Neural progenitor cell (in vitro differentiated cells): ENCODE results near the gene MYMX. TPM values are rescaled to one million over a fixed set of nuclear protein-coding genes. Genes with fewer than 3 reads are reported as not detected.

ENCODE experiments used
- DNase-seq: peaks from one replicate; pipeline ENCODE4 v3.0.0-alpha.2; 2016; ENCODE audit warnings: low spot score
- H2AFZ ChIP-seq: fragments of 200-600 bp; sonication (generic); replicated peaks from 2 replicates; pipeline ENCODE4 v1.6.1; 2016; ENCODE audit warnings: antibody characterized with exemption
- H3F3A ChIP-seq: fragments of 200-600 bp; sonication (generic); 2 replicates; pipeline ENCODE4 v1.6.1; 2016; ENCODE audit warnings: antibody characterized with exemption, low read depth
- H3K27ac ChIP-seq: fragments of 200-600 bp; sonication (generic); 2 replicates; pipeline ENCODE4 v1.5.1; 2016; ENCODE audit warnings: mild to moderate bottlenecking
- H3K27me3 ChIP-seq: fragments of 200-600 bp; sonication (generic); 2 replicates; pipeline ENCODE4 v1.6.1; 2016; ENCODE audit warnings: mild to moderate bottlenecking, moderate library complexity
- H3K36me3 ChIP-seq: fragments of 200-600 bp; sonication (generic); 2 replicates; pipeline ENCODE4 v1.5.1; 2016
- H3K4me1 ChIP-seq: fragments of 200-600 bp; sonication (generic); 2 replicates; pipeline ENCODE4 v1.6.1; 2016; ENCODE audit warnings: mixed run types
- H3K4me2 ChIP-seq: fragments of 200-600 bp; sonication (generic); 2 replicates; pipeline ENCODE4 v1.6.1; 2016
- H3K4me3 ChIP-seq: fragments of 200-600 bp; sonication (generic); 2 replicates; pipeline ENCODE4 v1.5.1; 2016
- H3K79me2 ChIP-seq: fragments of 200-600 bp; sonication (generic); 2 replicates; pipeline ENCODE4 v1.6.1; 2016; ENCODE audit warnings: low read depth
- H3K9ac ChIP-seq: fragments of 200-600 bp; sonication (generic); 2 replicates; pipeline ENCODE4 v1.6.1; 2016
- H3K9me3 ChIP-seq: fragments of 200-600 bp; sonication (generic); 2 replicates; pipeline ENCODE4 v1.5.1; 2016; ENCODE audit warnings: low read depth
- H4K20me1 ChIP-seq: fragments of 200-600 bp; sonication (generic); 2 replicates; pipeline ENCODE4 v1.6.1; 2016; ENCODE audit warnings: low read depth
- H3K27ac Mint-ChIP-seq: 3 replicates; pipeline ENCODE4 v1.8.0; 2021; ENCODE audit warnings: mixed read lengths
- H3K27me3 Mint-ChIP-seq: 2 replicates; pipeline ENCODE4 v1.8.0; 2022; ENCODE audit warnings: low read depth, mild to moderate bottlenecking, inconsistent platforms, moderate library complexity, mixed read lengths; ENCODE audit not compliant: insufficient read depth
- H3K36me3 Mint-ChIP-seq: 3 replicates; pipeline ENCODE4 v1.8.0; 2021; ENCODE audit warnings: mixed read lengths
- H3K4me1 Mint-ChIP-seq: 3 replicates; pipeline ENCODE4 v1.8.0; 2021; ENCODE audit warnings: mixed read lengths
- H3K4me3 Mint-ChIP-seq: 3 replicates; pipeline ENCODE4 v1.8.0; 2021; ENCODE audit warnings: mild to moderate bottlenecking, moderate library complexity, mixed read lengths
- H3K9me3 Mint-ChIP-seq: 3 replicates; pipeline ENCODE4 v1.8.0; 2020; ENCODE audit warnings: mixed read lengths
- CTCF ChIP-seq: fragments of 200-600 bp; sonication (generic); IDR thresholded peaks from 2 replicates; pipeline ENCODE4 v1.5.1; 2017; ENCODE audit warnings: antibody characterized with exemption, mild to moderate bottlenecking
- EZH2 ChIP-seq: fragments of 200-600 bp; sonication (generic); IDR thresholded peaks from 2 replicates; pipeline ENCODE4 v1.6.1; 2017; ENCODE audit warnings: antibody characterized with exemption, mild to moderate bottlenecking, moderate library complexity
- EZH2phosphoT487 ChIP-seq: fragments of 200-600 bp; sonication (generic); IDR thresholded peaks from 2 replicates; pipeline ENCODE4 v1.6.1; 2017; ENCODE audit warnings: antibody characterized with exemption
- total RNA-seq: library from RNA; depleted of rRNA; stranded (reverse); fragments of >200 nt; gene quantifications from 2 replicates; pipeline ENCODE4 v1.2.3, GENCODE V29; 2015; ENCODE audit warnings: low replicate concordance

The MYMX gene
- total RNA-seq, 1 donor from 2014 or later, result 0.54 TPM

- Mint-ChIP-seq H3K4me1 (peaks cover 35% of the 10 kb centered on the region), H3K36me3 (peaks cover 18% of the 10 kb centered on the region), H3K27ac (peak within 1 kb of the TSS; percentile 96), H3K27me3 (peaks cover 10% of the 10 kb centered on the region), H3K9me3 (no peaks in the 10 kb centered on the region), H3K4me3 (peak within 1 kb of the TSS; percentile 91)
- Histone ChIP-seq H3K4me1 (peaks cover 10% of the 10 kb centered on the region), H3K9ac (peak within 1 kb of the TSS; percentile 82), H3K79me2 (peaks cover 43% of the 10 kb centered on the region), H3K4me2 (peak within 1 kb of the TSS; percentile 99), H3K36me3 (peaks cover 6% of the 10 kb centered on the region), H4K20me1 (peaks cover 45% of the 10 kb centered on the region), H3K27me3 (no peaks in the 10 kb centered on the region), H3K4me3 (peak within 1 kb of the TSS; percentile 96), H3F3A (peaks cover 57% of the 10 kb centered on the region), H3K27ac (peak within 1 kb of the TSS; percentile 93), H3K9me3 (no peaks in the 10 kb centered on the region), H2AFZ (peak within 1 kb of the TSS; percentile 96)
- peak; percentile 93 for DNase-seq
- TF ChIP-seq CTCF (peak; percentile 70), EZH2phosphoT487 (no peak)
These were observed 40.5 kb downstream of the MYMX start, which contains the start of gene SLC35B2 for GRCh38 chr6:44257025-44257752. TSS of gene SLC35B2 (minus strand) at chr6:44257528. CDS start at chr6:44257410, 118 bp downstream.

- Histone ChIP-seq H3K27ac (no peak overlapping the region), H3K79me2 (peaks cover 37% of the 10 kb centered on the region), H3K36me3 (peaks cover 5% of the 10 kb centered on the region), H3K4me2 (peak overlapping the region; percentile 99), H3F3A (peaks cover 50% of the 10 kb centered on the region), H3K9me3 (no peaks in the 10 kb centered on the region), H3K9ac (no peak overlapping the region), H3K4me3 (peak overlapping the region; percentile 96), H3K27me3 (no peaks in the 10 kb centered on the region), H4K20me1 (peaks cover 38% of the 10 kb centered on the region), H3K4me1 (peaks cover 10% of the 10 kb centered on the region), H2AFZ (peak overlapping the region; percentile 68)
- Mint-ChIP-seq H3K27ac (peak overlapping the region; percentile 96), H3K4me1 (peaks cover 40% of the 10 kb centered on the region), H3K27me3 (peaks cover 10% of the 10 kb centered on the region), H3K9me3 (no peaks in the 10 kb centered on the region), H3K36me3 (peaks cover 15% of the 10 kb centered on the region), H3K4me3 (peak overlapping the region; percentile 87)
- TF ChIP-seq CTCF (no peak), EZH2 (no peak), EZH2phosphoT487 (no peak)
- no peak for DNase-seq
These were observed 41.1 kb downstream of the MYMX start for GRCh38 chr6:44257753-44258324.

- peaks cover 14% of the 10 kb centered on the region for H3K4me1 ChIP-seq
- H3K4me2 ChIP-seq, result peak overlapping the region; percentile 99
- peaks cover 33% of the 10 kb centered on the region for H4K20me1 ChIP-seq
- no peak for DNase-seq
- H3K36me3 Mint-ChIP-seq, result peaks cover 10% of the 10 kb centered on the region
- peaks cover 10% of the 10 kb centered on the region for H3K27me3 Mint-ChIP-seq
- H3K4me3 Mint-ChIP-seq, result peak overlapping the region; percentile 87
- no peak overlapping the region for H3K27ac Mint-ChIP-seq
- H3K36me3 ChIP-seq, result peaks cover 5% of the 10 kb centered on the region
- no peak for TF ChIP-seq EZH2phosphoT487
- no peak for TF ChIP-seq EZH2
- no peak for TF ChIP-seq CTCF
- H3K4me1 Mint-ChIP-seq, result peaks cover 43% of the 10 kb centered on the region
- H3F3A ChIP-seq, result peaks cover 45% of the 10 kb centered on the region
- no peak overlapping the region for H3K27ac ChIP-seq
- H3K9me3 ChIP-seq, result no peaks in the 10 kb centered on the region
- no peaks in the 10 kb centered on the region for H3K9me3 Mint-ChIP-seq
- H3K27me3 ChIP-seq, result no peaks in the 10 kb centered on the region
- H2AFZ ChIP-seq, result no peak overlapping the region
- H3K79me2 ChIP-seq, result peaks cover 32% of the 10 kb centered on the region
- no peak overlapping the region for H3K9ac ChIP-seq
- H3K4me3 ChIP-seq, result no peak overlapping the region
These were observed 41.7 kb downstream of the MYMX start for GRCh38 chr6:44258325-44258863.
